ENCODE data around the gene CPHXL.

- no peak for TF ChIP-seq CTCF (IDR thresholded peaks at IDR 0.05; ENCODE audit: low read length)
- no peak for TF ChIP-seq EZH2 (IDR thresholded peaks at IDR 0.05; ENCODE audit: borderline replicate concordance, low read length)
Measured at GRCh38 chr16:75710344-75710743, 15.9 kb downstream of the CPHXL start.

Measured in OCI-LY1 (cell line).